Stimulated activated CD8-positive, alpha-beta memory T cell treated with anti-CD3 and anti-CD28 coated beads, Interleukin-15, amount 100 ng/mL, for 1 hour (primary cell): Measurements from ENCODE around the gene ERLEC1.
"Not testable (repeated sequence)": the region's sequence is repeated elsewhere in the genome, so short reads cannot be mapped to it uniquely, and the experiment has no call there.

Experiments
- DNase-seq: peaks from one replicate; pipeline ENCODE4 v3.0.0-alpha.2; 2020; ENCODE audit warnings: low read depth

ERLEC1 gene

DNA sequence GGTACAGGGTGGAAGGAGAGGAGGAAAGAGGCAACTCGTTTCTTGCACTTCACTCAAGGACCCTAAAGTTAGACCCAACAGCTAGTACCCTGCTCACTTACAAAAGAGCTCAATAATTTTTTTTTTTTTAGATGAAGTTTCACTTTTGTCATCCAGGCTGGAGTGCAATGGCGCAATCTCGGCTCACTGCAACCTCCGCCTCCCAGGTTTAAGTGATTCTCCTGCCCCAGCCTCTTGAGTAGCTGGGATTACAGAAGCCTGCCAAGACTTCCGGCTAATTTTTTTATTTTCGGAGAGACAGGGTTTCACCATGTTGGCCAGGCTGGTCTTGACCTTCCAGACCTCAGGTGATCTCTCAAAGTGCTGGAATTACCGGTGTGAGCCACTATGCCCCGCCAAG, 4.2 kb upstream of the ERLEC1 start:
- DNase-seq, result no peak

DNA sequence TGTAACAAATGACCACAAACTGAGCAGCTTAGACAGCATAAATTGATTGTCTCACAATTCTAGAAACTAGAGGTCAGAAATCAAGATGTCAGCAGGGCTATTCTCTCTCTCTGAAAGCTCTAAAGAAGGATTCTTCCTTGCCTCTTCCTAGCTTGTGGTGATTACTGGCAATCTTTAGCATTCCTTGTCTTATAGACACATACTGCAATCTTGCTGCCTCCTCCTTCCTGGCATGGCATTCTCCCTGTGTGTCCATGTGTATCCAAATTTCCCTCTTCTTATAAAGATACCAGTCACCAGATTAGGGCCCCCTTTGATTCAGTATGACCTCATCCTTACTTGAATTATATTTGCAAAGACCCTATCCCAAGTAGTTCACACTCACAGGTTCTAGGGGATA, 2.4 kb upstream of the ERLEC1 start:
- DNase-seq, result no peak

DNA sequence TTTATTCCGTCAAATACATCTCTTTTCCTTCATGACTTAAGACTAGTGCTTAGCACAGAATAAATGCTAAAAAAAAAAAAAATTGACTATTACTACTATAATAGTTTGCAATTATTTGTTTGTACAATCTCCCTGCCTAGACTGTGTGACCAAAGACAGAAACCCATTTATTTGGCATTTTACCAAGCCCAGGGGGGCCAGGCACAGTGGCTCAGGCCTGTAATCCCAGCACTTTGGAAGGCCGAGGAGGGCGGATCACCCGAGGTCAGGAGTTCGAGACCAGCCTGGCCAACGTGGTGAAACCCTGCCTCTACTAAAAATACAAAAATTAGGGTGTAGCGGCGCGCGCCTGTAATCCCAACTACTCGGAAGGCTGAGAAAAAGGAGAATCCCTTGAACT, 1.5 kb upstream of the ERLEC1 start:
- no peak for DNase-seq

DNA sequence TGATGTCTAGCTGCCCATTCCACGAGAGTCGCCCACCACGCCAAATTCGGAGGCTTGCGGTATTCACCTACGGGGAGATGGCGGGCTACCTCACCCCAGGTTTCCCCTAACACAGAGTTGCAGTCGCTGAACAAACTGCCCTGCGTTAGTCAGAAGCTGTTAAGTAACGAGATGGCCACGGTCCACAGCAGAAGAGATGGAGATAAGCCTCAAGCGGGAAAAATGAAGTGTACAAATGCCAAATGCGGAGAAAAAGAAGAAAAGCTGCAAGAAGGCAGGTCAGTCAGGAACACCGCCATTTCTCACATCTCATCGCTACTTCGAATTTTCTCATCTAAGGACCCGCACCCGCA, 516 bp upstream of the ERLEC1 start:
- no peak for DNase-seq

DNA sequence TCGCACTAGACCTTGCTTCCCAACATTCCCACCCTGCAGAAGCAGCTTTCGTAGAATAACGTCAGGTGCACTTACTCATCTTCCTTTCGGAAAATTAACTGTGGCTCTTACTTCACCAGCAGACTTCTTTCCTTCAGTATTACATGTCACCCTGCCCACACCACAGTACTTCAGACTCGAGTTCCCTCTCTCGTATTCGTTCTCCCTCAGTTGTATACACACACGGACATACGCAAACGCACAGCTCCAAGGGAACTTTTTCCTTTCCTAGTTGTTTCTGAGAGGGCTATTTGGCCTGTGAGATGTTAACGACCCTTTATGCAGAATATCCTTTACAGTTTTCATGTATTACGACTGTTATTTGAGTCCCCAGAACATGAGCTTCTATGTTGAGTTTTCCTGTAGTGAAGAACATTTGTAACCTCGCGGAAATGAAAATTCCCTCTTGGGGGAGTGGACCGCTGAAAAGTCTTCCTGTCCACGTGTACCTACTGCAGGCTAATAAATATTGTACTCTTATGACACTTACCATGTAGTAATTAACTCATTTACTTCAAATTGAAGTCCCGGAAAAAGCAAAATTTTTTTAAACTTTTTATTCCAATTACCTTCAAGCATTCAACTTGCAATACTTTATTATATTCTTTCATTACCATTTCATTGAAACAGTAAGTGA, 908 bp downstream of the ERLEC1 start:
- DNase-seq, result no peak

DNA sequence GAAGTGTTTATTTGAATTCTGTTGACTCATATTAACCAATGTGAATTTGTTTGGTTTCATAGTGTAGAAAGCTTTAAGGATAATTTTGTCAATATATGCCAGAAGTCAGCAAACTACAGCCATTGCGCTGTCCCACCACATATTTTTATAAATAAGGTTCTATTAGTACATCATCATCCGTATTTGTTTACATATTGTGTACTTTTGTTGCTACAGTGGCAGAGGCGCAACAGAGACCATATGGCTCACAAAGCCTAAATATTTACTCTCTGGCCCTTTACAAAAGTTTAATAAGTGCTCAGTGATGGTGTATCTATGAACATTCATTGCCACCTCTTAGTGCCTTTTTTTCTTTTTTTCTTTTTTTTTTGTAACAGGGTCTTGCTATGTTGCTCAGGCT, 6.4 kb downstream of the ERLEC1 start:
- DNase-seq, result no peak

DNA sequence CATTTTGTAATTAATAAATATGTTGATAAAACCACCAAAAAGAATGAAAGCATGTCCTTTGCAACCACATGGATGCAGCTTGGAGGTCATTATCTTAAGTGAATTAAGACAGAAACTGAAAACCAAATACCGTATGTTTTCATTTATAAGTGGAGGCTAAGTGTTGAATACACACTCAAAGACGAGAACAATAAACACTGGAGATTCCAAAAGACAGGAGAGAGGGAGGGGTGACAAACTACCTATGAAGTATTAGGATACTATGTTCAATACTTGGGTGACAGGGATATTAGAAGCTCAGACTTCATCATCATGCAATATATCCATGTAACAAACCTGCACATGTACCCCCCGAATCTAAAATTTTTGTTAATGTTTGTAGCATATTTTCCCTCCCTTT, 7.0 kb downstream of the ERLEC1 start:
- DNase-seq, result no peak

DNA sequence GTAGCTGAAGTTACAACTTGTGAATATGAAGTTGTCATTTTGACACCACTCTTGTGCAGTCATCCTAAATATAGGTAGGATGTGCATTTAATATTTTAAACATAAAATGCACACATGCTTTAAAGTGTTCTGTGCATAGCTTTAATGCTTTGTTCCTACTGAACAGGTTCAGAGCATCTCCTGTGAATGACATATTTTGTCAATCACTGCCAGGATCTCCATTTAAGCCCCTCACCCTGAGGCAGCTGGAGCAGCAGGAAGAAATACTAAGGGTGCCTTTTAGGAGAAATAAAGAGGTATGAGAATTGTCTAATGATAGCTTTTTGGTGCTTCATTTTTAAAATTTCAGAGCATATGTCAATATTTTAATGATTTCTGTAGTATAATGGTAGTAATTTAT, 14.7 kb downstream of the ERLEC1 start:
- DNase-seq, result no peak

DNA sequence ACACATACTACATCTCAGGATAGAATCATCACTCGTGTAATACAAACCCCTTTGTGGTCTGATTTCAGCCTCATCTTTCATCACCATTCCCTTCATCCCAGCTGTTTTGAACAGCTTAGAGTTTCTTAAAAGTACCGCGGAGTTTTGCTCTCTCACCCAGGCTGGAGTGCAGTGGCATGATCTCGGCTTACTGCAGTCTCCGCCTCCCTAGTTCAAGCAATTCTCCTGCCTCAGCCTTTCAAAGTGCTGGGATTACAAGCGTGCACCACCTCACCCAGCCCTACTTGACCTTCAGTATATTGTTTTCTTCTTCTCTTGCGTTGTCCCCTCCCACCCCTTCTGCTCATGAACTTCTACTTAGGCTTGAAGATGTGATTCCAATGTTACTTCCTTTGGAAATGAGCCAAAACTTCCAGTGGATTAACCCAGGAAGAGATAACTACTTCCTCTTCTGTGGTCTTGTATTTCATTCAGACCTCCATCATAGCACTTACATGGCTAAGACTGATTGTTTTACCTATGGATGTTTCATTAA, 15.8 kb downstream of the ERLEC1 start:
- DNase-seq, result no peak

DNA sequence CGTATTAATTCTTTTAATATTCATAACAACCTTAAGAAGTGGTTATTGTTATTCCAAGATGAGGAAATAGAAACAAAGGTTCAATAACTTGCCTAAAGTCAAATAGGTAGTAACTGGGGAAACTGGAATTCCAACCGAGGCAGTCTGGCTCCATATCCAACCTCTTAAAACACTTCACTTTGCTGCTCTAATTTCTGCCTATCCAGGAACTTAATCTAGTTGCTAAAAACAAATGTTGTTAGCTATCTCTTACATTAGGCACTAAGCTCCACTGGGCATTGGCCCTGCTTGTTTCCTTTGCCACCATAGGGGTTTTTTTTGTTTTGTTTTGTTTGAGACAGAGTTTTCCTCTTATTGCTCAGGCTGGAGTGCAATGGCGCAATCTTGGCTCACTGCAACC, 24.8 kb downstream of the ERLEC1 start:
- DNase-seq, result no peak

DNA sequence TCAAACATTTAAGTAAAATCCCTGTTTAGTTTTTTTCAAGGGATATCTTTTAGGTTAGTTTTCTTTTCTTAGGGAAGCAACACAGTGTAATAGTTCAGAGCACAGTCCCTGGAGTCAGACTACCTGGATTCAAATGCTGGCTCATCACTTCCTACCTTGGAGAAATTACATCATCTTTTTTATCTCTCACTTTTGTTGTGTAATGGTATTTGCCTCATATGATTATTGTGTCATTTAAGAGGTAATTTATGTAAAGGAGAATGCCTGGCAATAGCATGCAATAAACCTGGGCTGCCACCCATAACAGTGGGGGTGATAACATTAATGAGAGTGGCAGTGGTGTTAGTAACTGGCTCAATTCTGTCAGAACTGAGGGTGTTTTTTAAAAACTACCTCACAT, 26.3 kb downstream of the ERLEC1 start:
- no peak for DNase-seq

DNA sequence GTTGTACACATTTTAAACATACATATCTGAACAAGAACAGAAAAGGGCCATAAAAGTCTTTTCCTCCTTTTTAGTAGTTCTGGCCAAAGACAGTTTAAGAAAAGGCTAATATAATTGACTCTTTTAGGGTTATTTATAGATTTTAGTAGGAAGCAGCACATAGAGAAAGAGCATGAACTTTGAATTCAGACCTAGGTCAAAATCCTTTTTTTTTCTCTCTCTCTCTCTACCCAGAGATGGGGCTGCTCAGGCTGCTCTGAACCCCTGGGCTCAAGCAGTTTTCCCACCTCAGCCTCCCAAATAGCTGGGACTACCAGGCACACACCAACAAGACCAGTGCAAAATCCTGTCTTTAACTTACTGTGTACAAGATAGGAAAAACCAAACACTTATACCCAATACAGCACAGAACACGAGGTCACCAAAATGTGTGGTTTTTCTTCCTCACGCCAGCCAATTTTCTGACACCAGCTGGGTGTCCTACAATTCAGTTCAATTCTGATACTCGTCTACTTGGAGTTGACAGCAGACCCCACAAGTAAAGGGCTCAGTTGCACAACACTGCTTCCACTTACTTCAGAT, 32.1 kb downstream of the ERLEC1 start:
- DNase-seq, result no peak

DNA sequence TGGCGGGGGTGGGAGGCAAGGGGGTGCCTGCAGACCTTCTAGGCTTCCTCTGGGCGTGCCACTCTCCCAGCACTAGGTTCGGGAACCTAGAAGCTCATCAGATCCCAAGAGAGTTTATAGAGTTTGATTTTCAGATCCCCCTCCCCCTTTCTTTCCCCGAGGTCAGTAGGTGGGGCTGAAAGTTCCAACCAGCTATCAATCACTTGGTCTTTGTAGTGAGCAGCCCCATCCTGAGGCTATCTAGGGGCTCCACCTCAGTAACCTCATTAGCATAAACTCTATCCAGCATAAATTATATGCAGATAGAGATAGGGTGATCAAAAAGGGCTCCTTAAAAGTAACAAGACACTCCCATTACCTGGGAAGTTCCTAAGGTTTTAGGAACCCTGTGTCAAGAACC, 32.8 kb downstream of the ERLEC1 start:
- DNase-seq, result no peak

DNA sequence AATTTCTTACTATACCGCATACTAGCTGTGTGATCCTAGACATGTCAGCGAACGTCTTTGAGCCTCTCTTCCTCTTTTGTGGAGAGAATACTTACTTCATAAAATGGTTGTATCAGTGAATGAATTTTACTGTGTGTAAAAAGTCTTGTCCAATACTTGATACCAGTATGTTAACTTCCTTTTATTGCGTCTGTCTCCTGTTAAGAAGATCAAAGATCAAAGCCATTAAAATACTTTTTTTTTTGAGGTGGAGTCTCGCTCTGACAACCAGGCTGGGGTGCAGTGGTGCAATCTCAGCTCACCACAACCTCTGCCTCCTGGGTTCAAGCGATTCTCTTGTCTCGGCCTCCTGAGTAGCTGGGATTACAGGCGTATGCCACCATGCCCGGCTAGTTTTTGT, 33.2 kb downstream of the ERLEC1 start:
- no peak for DNase-seq

DNA sequence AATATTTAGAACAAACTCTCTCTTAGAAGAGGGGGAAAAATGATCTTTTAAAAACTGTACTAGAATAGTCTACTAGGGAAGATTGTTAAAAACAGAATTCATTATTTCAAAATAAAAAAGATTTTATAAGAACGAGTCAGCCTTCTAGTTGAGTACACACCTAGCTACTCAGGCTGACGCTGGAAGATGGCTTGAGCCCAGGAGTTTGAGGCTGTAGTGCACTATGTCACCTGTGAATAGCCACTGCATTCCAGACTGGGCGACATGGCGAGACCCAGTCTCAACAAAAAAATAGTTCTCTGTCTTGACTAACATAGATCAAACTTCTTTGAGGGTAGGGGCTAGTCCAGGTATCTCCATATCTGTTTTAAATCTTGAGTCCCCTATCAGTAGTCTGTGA, 33.9 kb downstream of the ERLEC1 start:
- DNase-seq, result no peak

DNA sequence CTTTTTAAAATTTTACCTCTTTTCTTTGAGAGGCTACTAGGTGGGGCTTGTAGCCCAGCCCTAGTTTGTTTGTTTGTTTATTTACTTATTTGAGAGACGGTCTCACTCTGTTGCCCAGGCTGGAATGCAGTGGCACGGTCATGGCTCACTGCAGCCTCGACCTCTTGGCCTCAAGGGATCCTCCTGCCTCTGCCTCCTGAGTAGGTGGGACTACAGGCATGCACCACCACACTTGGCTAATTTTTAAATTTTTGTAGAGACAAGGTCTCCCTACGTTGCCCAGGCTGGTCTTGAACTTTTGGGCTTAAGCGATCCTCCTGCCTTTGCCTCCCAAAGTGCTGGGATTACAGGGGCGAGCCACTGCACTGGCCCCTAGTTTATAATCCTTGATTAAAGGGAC, 35.0 kb downstream of the ERLEC1 start:
- no peak for DNase-seq

DNA sequence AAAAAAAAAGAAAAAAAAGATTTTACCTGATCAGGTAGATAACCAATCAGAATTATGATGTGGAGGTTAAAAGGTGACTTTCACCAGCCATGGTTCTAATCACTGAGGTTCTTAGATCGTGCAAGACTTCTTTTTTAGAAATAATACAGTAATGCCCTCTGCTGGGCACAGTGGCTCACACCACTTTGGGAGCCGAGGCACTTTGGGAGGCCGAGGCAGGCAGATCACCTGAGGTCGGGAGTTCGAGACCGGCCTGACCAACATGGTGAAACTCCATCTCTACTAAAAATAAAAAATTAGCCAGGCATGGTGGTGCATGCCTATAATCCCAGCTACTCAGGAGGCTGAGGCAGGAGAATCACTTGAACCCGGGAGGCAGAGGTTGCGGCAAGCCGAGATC, 36.8 kb downstream of the ERLEC1 start:
- DNase-seq, result not testable (repeated sequence)

DNA sequence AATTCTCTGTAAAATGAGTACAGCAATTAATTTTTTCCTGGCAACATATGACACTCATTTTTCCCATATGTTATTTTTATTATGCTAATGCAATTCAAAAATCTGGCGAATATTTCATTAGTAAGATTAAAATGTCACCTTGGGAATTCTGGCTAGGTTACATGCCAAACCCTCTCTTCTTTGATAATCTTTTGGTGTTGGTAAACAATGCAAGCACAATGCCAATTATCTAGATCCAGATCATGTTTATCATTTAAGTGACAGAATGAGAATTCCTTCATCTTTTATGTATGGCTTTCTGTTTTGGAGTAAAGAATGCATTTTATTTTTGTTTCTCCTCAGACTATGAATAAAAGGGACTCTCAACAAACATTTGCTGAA, 39.2 kb downstream of the ERLEC1 start:
- DNase-seq, result no peak

DNA sequence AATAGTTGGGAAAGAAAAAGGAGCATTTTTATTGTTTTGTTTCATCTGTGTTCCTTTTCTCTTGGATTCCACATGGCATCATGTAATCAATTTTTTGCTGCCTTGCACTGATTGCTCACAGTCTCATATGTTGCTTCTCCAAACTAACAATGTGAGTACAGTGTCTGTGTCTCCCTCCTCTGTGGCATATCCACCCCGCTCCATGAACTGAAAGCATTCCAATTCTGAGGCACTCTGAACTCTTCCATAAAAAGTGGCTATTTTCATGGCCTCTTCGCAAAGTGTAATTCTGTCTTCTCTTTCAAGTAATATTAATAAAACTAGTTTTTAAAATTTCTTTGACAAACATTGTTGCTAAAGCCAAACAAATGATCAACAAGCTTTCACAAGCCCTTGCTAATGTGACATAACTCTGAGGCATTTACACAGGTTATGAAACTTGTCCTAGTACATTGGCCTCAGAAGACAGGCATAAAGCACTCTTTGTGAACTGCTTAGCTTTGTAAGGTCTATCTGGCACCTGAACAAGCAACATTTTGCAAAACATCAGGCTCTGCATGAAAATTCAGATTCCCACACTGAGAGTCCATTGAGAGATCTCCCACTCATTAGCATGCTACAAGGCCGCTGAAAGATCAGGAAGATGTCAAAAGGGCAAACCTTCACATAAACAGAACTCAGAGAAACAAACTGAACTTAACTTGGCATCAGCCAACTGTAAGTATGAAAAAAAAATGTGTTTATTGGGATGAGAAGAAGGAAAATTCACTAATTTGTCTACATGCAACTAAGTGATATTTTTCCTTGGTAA, 39.9 kb downstream of the ERLEC1 start:
- DNase-seq, result no peak

DNA sequence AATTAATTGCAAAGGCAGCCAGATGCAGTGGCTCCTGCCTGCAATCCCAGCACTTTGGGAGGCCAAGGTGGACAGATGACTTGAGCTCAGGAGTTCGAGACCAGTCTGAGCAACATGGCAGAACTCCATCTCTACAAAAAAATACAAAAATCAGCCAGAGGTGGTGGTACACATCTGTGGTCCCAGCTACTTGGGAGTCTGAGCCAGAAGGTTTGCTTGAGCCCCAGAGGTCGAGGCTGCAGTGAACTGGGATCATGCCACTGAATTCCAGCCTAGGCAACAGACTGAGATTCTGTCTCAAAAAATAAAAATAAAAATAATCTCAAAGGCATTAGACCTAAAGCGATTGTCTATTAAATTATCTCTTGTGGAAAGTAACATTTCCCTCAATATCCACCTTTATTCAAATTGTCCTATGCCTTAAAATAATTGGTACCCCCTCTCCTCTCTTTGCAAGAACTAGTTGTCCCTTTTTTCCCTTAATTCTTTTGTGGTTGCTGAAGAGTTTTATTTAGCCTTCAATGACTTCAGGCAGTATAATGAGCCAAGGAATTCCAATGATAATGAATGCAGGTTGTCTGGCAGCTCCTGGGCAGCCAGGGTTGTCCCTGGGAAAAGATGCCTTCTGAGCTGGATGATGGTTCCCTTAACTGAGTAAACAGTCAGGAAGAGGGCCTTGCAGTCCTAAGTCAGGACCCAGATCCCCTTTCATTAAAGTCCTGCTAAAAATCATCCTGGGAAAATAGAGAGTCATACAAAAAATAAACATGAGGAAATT, 40.7 kb downstream of the ERLEC1 start:
- DNase-seq, result no peak

DNA sequence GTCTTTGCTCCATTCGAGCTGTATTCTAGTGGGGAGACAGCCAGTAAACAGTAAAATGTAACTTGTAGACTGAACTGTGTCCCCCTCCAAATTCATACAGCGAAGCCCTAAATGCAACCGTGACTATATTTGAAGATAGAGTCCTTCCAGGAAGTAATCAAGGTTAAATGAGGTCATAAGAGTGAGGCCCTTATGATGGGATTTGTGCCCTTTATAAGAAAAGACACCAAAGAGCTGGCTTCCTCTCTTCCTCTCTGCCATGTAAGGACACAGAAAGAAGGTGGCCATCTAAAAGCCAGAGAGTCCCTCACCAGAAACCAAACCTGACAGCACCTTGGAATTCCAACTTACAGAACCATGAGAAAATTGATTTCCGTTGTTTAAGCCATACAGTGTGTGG, 41.5 kb downstream of the ERLEC1 start:
- no peak for DNase-seq

DNA sequence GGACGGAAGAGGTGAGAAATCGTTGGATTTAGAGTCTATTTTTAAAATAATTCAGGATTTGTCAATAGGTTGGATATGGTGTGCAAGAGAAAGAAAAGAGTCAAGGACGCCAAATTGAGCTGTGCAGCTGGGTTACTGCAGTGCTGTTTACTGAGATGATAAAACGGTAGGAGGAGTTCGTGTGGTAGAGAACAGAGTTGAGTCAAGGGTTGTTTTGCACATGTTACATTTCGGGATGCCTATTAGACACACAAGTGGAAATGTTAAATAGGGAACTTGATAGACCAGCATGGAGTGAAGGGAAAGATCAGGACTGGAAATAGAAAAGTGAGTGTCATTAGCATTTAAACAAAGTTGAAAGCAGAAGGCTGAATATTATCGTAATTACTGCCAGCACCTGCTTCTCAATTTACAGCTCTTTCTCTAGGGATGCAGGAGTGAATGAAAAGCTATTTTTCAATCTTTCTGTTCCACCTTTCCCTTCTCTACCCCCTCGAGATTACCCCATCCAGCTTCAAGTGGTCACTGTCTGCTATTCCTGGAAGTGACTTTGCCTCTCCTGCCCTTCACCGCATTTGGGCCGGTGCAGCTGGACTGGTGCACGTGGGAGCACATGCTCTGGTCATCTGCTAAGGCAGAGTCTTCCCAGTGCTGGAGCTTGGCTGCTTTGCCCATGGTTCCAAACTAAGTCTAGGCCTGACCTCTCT, 42.6 kb downstream of the ERLEC1 start:
- no peak for DNase-seq
